CD4-positive, alpha-beta T cell treated with Interleukin-17A for 4 hours (primary cell): ENCODE data around the gene SIAH1.
"Not testable (repeated sequence)": the region's sequence is repeated elsewhere in the genome, so short reads cannot be mapped to it uniquely, and the experiment has no call there.

Source experiments
- DNase-seq: peaks from one replicate; pipeline ENCODE4 v3.0.0-alpha.2; 2020; ENCODE audit warnings: mixed read lengths

The SIAH1 gene, protein sequence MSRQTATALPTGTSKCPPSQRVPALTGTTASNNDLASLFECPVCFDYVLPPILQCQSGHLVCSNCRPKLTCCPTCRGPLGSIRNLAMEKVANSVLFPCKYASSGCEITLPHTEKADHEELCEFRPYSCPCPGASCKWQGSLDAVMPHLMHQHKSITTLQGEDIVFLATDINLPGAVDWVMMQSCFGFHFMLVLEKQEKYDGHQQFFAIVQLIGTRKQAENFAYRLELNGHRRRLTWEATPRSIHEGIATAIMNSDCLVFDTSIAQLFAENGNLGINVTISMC

DNA sequence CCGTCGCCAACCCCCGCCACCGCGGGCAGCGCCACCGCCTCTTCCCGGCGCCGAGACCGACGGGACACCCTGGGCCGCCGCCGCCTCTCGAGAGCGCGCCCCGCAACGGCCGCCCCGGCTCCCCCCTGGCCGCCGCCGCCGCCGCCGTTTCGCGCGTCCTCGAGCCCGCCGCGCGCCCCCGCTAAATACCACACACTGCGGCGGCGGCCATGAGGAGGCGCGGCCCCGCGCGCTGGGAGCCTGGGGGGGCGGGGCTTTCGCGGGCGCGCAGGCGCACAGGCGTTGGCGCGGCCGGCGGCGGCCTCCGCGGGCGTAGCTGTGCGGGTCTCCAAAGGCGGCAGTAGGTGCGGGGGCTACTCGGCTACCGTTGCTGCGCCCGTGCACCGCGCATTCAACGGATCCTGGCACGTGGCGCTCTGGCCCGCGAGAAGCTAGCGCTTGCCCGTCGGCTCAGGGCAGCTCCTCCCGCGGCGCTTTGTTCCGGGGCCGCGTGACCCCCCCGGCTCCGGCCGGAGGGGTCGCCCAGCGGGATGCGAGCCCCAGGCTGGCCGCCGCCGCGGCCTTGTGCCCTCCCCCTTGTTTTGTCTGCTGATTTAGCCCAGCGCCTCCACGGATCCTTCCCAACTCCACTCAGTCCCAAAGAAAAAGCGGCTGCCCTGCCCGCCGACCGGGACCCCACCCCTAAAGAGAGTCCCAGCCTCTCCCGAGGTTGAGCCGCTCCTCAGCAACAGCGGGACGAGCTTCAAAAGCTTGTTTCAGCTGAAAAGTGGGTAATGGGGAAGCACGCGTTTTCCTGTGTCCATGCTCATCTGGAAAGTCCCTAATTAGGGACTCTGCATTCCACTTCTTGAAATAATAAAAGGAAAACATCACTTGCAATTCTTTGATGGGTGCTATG is at the start of gene SIAH1:
SIAH1 (minus strand) TSS at position 161 of the 898 bp plus-strand sequence. CDS start 22,985 bp downstream, outside the sequence.
- peak; percentile 92 for DNase-seq

DNA sequence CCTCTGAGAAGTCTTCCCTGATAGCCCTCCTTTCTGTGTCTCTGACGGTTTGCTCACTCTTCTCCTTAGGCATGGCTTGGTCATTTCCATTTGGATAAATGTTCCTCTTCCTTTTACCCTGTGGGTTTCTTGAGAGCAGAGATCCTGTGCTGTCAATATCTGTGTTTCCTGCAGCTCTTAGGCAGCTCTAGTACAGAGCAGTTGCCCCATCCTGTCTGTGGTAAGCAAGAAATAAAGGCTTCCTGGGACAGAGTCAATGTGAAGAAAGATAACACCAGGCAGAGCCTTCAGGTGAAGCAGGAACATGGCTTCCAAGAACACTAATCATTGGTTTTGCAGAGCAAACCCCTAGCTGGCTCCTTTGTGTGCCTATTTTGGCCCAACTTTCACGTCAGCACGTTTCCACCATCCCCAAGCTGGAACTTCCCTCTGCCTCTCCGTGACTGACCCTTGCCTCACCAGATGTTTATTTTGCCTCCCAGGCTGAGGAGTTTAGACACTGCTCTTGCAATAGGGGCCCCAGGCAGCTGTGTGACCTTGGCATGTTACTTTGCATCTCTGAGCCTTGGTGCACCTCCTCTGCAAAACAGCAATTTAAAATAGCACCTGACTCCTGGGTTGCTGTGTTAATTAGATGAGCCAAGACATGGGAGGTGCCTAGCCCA is 49.6 kb upstream of the SIAH1 start:
- DNase-seq = no peak

DNA sequence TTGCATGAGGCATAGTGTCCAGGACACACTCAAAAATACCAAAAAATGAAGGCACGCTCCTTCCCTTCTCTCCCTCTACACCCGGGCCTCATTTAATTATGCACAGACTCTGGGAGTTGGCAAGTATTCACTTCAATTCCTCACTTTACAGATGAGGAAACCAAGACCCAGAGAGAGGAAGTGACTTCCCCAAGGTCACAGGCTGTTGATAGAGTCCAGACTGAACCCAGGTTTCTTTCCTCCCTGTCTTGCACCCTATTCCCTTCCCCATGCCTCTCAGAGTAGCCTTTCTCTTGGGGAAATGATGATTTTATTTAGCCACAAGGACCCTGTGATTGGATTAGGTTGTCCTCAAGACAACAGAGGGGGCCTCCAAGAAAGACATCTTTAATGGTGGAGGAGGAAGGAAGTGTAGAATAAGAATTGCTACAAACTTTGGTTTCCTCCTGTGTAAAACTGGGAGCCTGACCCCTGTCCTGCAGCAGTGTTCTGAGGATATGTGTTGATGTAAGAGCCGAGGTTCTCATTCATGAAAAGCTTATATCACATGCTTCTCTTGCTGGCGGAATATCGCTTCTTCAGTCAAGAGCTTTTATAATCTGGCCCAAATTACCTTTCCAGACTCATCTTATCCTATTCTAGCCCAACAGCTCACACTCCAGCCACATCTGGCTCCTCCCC is 48.8 kb upstream of the SIAH1 start:
- DNase-seq = no peak

DNA sequence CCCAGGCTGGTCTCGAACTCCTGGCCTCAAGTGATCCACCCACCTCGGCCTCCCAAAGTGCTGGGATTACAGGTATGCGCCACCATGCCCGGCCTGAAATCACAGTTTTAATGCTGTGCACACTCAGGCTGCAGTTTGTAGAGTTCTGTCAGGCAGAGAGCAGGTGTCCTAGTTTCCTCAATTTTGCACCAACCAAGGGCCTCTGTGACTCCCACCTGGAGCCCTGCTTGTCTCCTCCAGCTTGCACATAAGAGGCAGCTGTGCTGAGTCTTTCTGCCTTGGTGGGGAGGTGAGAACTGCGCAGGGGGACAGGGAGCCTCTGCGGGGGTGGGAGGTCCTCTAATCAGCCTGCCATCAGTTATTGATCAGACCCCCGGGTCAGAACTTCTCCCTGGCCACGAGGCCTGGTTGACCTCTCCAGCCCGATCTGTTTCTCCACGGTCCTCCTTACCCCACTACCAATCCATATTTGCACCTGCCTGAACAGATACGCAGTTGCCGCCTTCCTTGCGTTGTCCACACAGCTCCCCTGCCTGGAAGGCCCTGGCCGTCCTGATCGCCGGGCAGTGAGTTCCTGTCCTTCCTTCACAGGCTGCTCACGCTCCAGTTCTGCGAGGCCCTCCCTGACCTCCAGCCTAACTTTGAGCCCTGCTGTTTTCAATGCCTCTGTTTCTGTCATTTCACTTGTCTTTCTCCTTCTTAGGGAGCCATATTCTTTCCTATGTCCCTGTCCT is 48.1 kb upstream of the SIAH1 start:
- no peak for DNase-seq

DNA sequence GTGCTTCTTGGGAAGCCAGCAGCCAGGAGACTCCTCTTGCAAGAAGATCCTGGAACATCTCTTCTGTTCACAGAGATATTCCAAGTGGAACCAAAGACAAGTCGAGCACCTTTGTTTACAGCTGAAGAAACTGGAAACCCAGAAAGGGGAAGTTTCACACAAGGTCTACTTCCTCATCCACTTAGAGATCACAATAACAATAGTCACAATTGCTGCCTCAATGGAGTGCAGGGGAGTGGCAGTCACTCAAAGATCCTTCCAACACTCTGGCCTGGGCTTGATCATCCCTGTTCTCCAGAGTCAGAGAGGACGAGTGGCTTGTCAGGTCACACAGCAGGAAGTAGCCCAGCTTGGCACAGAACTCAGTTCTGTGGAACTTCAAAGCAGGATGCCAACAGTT is 46.9 kb upstream of the SIAH1 start:
- DNase-seq = no peak

DNA sequence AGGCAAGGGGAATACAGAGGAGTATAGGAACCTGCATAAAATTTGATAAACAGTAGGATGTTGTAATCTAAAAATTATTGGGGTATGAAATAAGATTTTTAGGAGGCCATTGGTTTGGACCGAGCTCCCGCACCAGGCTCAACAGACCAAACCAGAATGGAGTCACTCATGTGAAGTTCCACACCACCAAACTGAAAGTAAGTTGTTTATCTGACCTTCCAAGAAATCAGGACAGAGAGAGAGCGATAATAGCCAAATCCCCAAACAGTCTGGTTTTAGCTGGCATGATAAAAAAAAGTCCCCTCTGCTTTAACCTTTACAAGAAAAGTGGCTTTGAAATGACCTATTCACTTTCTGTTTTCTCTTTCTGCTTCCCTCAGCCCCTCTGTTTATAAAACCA is 45.7 kb upstream of the SIAH1 start:
- DNase-seq = no peak

DNA sequence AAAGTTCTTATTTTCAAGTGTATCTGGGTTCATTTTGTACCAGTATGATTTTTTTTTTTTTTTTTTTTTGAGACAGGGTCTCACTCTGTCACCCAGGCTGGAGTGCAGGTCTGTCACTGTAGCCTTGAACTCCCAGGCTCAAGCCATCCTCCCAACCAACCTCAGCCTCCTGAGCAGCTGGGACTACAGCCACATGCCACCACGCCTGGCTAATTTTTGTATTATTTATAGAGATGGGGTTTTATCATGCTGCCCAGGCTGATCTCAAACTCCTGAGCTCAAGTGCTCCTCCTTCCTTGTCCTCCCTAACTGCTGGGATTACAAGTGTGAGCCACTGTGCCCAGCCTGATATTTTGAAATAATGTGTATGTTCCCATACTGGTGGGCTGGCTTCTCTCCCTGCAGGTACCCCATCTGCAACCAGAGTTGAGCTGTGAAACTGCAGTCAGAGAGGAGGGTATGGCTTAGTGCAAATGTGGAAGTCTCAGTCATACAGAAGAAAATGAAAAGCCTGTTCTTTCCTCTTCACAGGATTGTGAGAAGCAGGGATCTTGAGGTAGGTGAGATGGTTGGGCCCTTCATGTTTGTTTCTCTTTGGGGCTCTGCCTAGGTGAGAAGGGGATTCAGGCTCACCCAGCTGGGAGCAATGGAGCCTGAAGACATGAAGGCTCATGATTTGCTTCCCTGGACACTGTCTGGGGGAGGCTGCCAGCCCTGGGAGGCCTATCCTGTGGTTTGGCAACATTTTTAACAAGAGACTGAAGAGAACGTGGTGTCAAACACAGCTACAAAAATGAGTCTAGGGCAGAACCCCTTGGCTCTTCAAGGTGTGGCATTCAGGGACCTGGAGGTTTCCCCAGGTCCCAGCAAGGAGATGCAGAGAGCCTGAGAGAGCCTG is 41.3 kb upstream of the SIAH1 start:
- DNase-seq = no peak

DNA sequence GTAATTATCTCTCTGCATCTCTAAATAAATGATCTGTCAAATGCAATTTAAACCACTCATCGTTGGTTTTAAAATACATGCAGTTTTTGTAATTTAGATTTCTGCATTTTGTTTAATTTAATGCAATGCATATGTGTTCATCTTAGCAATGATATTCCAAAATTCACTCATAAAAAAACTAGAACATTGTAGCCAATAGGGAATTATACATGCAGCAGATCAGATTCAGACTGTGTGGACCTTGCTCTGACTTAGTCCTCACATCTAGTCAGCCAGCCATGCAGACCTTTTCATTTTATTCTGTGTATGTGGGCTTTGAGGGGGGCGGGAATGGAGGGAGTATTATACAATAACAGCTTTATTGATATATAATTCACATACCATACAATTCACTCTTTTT is 37.3 kb upstream of the SIAH1 start:
- no peak for DNase-seq

DNA sequence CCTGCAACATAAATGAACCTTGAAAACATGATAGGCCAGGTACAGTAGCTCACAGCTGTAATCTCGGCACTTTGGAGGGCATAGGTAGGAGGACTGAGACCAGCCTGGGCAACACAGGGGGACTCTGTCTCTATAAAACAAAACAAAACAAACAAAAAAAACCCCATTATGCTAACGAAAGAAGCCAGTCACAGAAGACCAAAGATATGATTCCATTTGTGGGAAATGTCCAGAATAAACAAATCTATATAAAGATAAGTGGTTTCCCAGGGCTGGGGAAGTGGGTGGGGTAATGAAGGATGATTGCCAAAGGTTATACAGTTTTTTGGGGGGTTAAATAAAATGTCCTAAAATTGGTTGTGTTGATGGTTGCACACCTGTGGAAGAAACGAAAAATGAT is 36.5 kb upstream of the SIAH1 start:
- no peak for DNase-seq

DNA sequence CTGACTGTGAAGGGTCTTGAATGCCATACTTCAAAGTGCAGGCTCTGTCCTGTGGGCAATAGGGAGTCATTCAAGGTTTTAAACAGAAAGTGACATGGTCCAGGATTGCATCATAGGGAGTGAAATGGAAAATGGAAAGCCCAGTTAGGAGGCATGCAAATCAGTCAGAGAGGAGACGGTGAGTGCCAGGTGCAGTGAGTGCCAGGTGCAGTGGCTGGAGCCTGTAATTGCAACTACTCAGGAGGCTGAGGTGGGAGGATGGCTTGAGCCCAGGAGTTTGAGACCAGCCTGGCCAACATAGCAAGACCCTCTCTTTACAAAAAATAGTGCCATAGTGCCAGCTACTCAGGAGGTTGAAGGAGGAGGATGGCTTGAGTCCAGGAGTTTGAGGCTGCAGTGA is 35.2 kb upstream of the SIAH1 start:
- DNase-seq = no peak

DNA sequence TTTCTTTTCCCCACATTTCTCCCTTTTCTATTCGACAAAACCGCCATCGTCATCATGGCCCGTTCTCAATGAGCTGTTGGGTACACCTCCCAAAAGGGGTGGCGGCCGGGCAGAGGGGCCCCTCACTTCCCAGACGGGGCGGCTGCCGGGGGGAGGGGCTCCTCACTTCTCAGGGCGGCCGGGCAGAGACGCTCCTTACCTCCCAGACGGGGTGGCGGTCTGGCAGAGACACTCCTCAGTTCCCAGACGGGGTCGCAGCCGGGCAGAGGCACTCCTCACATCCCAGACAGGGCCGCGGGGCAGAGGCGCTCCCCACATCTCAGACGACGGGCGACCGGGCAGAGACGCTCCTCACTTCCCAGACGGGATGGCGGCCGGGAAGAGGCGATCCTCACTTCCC is 31.4 kb upstream of the SIAH1 start:
- DNase-seq = not testable (repeated sequence)

DNA sequence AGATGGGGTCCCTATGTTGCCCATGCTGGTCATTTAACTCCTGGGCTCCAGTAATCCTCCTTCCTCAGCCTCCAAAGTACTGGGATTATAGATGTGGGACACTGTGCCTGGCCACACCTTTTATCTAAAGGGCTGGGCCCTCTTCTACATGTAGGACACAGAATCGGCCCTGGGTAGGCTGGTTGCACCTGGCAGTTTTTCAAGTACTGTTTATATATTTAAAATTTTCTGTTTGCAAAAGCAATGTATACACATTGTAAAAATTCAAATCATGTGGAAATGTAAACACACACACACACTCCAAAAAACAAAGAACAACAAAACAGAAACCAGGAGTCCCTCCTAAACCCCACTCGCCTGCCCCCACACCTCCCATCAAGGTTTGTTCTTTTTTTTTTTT is 28.1 kb upstream of the SIAH1 start:
- DNase-seq = no peak

DNA sequence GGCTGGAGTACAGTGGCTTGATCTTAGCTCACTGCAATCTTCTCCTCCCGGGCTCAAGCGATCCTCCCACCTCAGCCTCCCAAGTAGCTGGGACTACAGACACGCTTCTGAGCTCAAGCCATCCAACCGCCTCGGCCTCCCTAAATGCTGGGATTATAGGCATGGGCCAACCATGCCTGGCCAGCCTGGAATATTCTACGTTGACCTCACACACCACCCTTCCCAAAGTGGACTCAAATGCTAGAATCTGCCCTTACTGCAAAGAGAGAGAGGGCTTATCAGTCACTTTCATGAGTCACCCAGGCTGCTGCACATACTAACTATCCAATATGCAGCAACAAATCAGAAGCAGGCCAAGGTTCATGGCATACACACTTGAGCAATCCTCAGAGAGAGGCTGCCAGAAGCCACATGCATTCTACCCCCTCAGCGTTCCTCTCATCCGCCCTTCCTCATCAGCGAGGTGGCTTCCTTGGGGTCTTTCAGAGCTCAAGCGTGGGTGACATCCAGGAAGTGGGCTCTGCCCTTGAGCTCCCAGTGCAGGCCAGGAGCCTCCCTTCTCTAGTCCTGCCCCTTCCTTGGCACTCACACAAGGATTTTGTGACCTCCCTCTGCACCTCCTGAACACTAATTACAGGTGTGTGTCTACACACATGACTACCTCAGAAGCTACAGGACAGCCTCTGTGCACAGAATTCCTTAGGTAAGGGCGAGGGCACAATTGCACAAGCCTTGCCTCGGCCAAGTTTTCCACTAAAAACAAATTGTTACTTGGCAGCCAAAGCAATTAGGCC is 24.8 kb upstream of the SIAH1 start:
- no peak for DNase-seq

DNA sequence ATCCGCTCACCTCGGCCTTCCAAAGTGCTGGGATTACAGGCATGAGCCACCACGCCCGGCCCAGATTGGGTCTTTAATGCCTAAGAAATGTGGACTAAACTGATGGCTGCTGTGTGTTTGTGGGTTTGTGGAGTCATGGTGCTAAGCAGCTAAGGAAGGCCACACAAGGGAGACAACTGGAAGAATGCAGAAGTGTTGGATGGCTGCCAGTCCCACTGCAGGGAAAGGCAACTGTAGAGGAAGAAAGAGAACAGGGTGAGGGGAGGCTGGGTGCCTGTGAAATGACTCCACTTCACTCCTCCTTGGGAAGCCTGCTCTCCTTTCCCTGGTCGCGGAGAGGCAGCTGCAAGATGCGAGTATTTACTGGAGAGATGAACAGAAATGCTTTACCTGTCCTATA is 23.5 kb upstream of the SIAH1 start:
- no peak for DNase-seq

DNA sequence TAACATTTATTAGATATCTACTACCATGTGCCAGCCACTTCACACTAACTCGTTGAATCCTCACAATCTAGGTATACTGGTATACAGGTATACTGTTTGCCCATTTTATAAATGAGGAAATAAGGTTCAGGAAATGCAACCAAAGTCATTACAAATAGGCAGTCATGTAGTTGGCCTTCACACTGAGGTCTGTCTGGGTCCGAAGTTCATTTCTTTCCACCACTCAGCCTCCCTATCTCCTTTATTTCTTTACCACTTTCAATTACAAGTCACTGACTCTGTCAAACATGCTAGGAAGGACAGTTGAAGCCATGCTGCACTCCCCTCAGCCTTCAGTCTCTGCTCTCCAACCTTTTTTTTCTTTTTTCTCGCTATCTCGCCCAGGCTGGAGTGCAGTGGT is 20.7 kb upstream of the SIAH1 start:
- DNase-seq = no peak

DNA sequence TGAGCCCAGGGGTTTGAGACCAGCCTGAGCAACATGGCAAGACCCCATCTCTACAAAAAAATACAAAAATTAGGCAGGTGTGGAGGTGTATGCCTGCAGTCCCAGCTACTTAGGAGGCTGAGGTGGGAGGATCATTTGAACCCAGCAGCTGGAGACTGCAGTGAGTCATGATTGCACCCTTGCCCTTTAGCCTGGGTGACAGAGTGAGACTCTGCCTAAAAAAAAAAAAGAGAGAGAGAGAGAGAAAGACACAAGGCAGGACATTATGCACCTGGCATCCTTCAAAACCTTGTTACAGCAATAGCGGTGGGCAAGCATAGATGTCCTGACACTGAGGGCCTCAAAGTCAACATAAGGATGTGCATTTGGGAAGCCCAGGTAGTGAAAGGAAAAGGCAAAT is 19.9 kb upstream of the SIAH1 start:
- no peak for DNase-seq

DNA sequence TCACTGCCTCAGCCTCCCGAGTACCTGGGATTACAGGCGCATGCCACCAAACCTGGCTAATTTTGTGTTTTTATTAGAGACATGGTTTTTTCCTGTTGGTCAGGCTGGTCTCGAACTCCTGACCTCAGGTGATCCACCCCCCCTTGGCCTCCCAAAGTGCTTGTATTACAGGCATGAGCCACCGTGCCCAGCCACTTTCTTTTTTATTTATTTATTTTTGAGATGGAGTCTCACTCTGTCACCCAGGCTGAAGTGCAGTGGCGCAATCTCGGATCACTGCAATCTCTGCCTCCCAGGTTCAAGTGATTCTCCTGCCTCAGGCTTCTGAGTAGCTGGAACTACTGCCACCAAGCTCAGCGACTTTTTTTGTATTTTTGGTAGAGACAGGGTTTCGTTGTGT is 17.3 kb upstream of the SIAH1 start:
- not testable (repeated sequence) for DNase-seq

DNA sequence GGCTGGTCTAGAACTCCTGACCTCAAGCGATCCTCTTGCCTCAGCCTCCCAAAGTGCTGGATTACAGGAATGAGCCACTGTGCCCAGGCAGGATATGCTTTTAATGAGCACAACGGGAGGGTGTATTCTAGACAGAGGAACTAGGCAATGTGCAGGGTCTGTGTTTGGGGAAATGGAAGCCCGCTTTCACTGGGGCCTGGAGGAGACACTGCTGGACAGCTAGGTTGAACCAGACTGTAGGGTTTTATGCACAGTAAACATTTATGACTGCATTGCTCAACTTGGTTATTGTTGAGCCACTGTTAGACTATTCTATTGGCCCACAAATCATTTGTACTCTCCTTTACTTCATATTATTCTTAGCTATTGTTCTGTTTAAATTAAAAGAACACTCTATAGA is 10.2 kb upstream of the SIAH1 start:
- no peak for DNase-seq

DNA sequence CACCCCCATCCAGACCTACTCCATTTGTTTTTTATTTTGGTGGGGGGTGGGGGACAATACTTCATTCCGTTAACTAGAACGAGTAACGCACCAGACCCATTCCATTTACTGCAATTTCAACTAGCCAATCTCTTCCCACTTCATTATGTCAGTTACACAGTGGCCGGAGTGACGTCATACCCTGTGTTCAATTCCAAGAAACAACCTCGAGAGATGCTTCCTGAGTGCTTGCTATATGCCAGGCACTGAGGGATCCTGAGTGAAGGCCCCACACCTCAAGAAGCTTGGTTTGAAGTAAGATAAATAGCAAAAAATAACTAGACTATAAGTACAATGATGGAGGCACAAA is 9.1 kb upstream of the SIAH1 start:
- no peak for DNase-seq

DNA sequence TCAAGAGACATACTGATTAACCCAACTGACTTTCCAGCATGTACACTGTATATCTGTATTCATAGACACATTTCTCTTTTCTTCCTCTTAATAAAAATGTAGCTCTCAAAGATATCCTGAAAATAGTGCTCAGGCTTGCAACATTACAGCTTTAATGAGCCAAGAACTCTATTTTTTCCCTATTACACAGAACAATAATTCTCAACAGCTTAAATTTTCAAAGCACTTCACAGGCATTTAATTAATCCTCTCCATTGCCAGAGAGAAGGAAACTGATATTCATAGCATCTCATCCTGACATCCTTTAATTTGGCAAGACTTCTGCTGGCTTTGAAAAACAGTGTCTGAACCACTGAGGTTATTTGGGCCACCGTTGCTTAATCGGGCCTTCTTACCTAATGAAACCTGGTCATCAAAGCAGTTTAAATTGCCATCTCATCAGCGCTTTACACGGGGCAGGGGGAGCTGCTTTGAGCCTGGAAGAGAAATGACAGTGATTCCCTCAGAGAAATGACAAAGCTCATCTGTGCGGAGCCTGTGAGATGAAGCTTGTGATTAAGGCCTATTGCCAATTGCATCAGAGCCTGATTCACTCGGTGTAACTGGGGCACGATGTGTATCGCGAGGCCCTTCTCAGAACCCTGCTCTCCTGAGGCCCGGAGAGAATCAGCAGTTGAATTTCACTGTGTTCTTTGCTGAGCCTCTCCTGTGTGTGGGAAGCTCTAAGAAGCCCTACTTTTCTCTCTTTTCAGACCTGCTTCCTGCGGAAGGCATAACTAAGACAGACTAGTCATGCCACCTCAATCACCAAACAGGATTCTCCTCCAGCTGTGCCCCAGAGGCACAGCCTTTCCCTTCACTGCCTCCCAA is 8.5 kb upstream of the SIAH1 start:
- no peak for DNase-seq
